ENCODE measurements around the gene EPS8. TPM values are rescaled to one million over a fixed set of nuclear protein-coding genes. Genes with fewer than 3 reads are reported as not detected.

Gene EPS8
- total RNA-seq (71.0 and 83.2 TPM in 2 replicates), polyA plus RNA-seq (43.1 and 44.2 TPM in 2 replicates)

- H3K4me1 ChIP-seq (ENCODE audit: insufficient read depth): peaks cover 5% of the 10 kb centered on the region
- H4K20me1 ChIP-seq (ENCODE audit: insufficient read depth, poor library complexity, severe bottlenecking): peaks cover 7% of the 10 kb centered on the region
- no peaks in the 10 kb centered on the region for H3K27me3 ChIP-seq
- no peaks in the 10 kb centered on the region for H3K9me3 ChIP-seq (ENCODE audit: low read depth)
- peak within 1 kb of the TSS; percentile 88 for H3K4me2 ChIP-seq
- H3K36me3 ChIP-seq (replicated peaks; ENCODE audit: insufficient read depth, low read depth): no peaks in the 10 kb centered on the region
- TF ChIP-seq EZH2 (IDR thresholded peaks at IDR 0.05; ENCODE audit: borderline replicate concordance): no peak
- no peak for TF ChIP-seq EZH2phosphoT487 (IDR thresholded peaks at IDR 0.05; ENCODE audit: low read depth, severe bottlenecking, unreplicated experiment)
- TF ChIP-seq, protein P1, sequence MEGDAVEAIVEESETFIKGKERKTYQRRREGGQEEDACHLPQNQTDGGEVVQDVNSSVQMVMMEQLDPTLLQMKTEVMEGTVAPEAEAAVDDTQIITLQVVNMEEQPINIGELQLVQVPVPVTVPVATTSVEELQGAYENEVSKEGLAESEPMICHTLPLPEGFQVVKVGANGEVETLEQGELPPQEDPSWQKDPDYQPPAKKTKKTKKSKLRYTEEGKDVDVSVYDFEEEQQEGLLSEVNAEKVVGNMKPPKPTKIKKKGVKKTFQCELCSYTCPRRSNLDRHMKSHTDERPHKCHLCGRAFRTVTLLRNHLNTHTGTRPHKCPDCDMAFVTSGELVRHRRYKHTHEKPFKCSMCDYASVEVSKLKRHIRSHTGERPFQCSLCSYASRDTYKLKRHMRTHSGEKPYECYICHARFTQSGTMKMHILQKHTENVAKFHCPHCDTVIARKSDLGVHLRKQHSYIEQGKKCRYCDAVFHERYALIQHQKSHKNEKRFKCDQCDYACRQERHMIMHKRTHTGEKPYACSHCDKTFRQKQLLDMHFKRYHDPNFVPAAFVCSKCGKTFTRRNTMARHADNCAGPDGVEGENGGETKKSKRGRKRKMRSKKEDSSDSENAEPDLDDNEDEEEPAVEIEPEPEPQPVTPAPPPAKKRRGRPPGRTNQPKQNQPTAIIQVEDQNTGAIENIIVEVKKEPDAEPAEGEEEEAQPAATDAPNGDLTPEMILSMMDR (IDR thresholded peaks at IDR 0.05; ENCODE audit: poor library complexity): peak; percentile 22
- peak; percentile 96 for DNase-seq (ENCODE audit: low spot score)
- 2% methylated on average over 80 of the region's 85 CpGs for WGBS (ENCODE audit: low lambda C conversion rate, missing lambda C conversion rate)
- H3K9me2 ChIP-seq (replicated peaks; ENCODE audit: insufficient read depth): no peaks in the 10 kb centered on the region
- H3K79me2 ChIP-seq: peaks cover 34% of the 10 kb centered on the region
- H2AFZ ChIP-seq: peak within 1 kb of the TSS; percentile 90
- peak within 1 kb of the TSS; percentile 95 for H3K4me3 ChIP-seq
- H3K27ac ChIP-seq: peak within 1 kb of the TSS; percentile 93
These were observed at the start of gene EPS8 for GRCh38 chr12:15789220-15790171. EPS8 (minus strand) TSS chr12:15789388; CDS start chr12:15682951, 106,437 bp downstream.

- Histone ChIP-seq H3K27me3 (no peaks in the 10 kb centered on the region), H3K36me3 (replicated peaks; ENCODE audit: insufficient read depth, low read depth) (no peaks in the 10 kb centered on the region), H3K9me2 (replicated peaks; ENCODE audit: insufficient read depth) (no peaks in the 10 kb centered on the region), H3K4me1 (ENCODE audit: insufficient read depth) (no peaks in the 10 kb centered on the region), H2AFZ (no peak overlapping the region), H3K79me2 (no peaks in the 10 kb centered on the region), H3K27ac (no peak overlapping the region), H3K9me3 (ENCODE audit: low read depth) (no peaks in the 10 kb centered on the region), H3K4me3 (no peak overlapping the region), H4K20me1 (ENCODE audit: insufficient read depth, poor library complexity, severe bottlenecking) (no peaks in the 10 kb centered on the region), H3K4me2 (no peak overlapping the region)
- TF ChIP-seq EZH2phosphoT487 (IDR thresholded peaks at IDR 0.05; ENCODE audit: low read depth, severe bottlenecking, unreplicated experiment) (no peak), EZH2 (IDR thresholded peaks at IDR 0.05; ENCODE audit: borderline replicate concordance) (no peak)
- TF ChIP-seq, protein P1 (IDR thresholded peaks at IDR 0.05; ENCODE audit: poor library complexity): no peak
- WGBS (ENCODE audit: low lambda C conversion rate, missing lambda C conversion rate): 81% methylated on average over 5 of the region's 5 CpGs
- DNase-seq (ENCODE audit: low spot score): no peak
These were observed 48.1 kb upstream of the EPS8 start for GRCh38 chr12:15837141-15837790.

GRCh38 chr12:15834575-15834974, 45.4 kb upstream of the EPS8 start:
- TF ChIP-seq, protein P1 (IDR thresholded peaks at IDR 0.05; ENCODE audit: poor library complexity): no peak
- TF ChIP-seq EZH2phosphoT487 (IDR thresholded peaks at IDR 0.05; ENCODE audit: low read depth, severe bottlenecking, unreplicated experiment) (no peak), EZH2 (IDR thresholded peaks at IDR 0.05; ENCODE audit: borderline replicate concordance) (no peak)
- WGBS (ENCODE audit: low lambda C conversion rate, missing lambda C conversion rate): 81% methylated on average over 4 of the region's 4 CpGs
- H3K9me2 ChIP-seq (replicated peaks; ENCODE audit: insufficient read depth): no peaks in the 10 kb centered on the region
- H3K27ac ChIP-seq: no peak overlapping the region
- no peaks in the 10 kb centered on the region for H3K27me3 ChIP-seq
- H3K4me2 ChIP-seq: no peak overlapping the region
- no peaks in the 10 kb centered on the region for H3K79me2 ChIP-seq
- no peaks in the 10 kb centered on the region for H4K20me1 ChIP-seq (ENCODE audit: insufficient read depth, poor library complexity, severe bottlenecking)
- H3K4me1 ChIP-seq (ENCODE audit: insufficient read depth): no peaks in the 10 kb centered on the region
- H3K9me3 ChIP-seq (ENCODE audit: low read depth): no peaks in the 10 kb centered on the region
- no peak overlapping the region for H2AFZ ChIP-seq
- DNase-seq (ENCODE audit: low spot score): no peak
- H3K4me3 ChIP-seq: no peak overlapping the region
- no peaks in the 10 kb centered on the region for H3K36me3 ChIP-seq (replicated peaks; ENCODE audit: insufficient read depth, low read depth)
